Measurements from ENCODE around the gene DNASE2B.

DNA sequence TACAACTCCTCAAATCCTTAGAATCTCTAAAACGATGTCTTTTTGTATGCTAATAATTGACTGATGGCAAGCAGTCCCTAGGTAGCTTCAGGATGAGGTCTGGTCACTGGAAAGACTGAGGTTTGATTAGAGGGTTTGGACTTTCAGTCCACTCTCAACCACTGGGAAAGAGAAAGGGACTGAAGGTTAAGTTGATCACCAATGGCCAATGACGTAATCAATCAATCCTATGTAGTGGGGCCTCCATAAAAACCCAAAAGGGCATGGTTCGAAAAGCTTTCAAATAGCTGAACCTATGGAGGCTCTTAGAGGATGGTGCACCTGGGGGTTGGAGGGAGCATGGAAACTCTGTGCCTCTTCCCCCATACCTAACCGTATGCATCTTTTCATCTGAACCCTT, 39.6 kb upstream of the DNASE2B start:
- no peak for TF ChIP-seq POLR2A (IDR thresholded peaks at IDR 0.05)
- TF ChIP-seq, protein P1, sequence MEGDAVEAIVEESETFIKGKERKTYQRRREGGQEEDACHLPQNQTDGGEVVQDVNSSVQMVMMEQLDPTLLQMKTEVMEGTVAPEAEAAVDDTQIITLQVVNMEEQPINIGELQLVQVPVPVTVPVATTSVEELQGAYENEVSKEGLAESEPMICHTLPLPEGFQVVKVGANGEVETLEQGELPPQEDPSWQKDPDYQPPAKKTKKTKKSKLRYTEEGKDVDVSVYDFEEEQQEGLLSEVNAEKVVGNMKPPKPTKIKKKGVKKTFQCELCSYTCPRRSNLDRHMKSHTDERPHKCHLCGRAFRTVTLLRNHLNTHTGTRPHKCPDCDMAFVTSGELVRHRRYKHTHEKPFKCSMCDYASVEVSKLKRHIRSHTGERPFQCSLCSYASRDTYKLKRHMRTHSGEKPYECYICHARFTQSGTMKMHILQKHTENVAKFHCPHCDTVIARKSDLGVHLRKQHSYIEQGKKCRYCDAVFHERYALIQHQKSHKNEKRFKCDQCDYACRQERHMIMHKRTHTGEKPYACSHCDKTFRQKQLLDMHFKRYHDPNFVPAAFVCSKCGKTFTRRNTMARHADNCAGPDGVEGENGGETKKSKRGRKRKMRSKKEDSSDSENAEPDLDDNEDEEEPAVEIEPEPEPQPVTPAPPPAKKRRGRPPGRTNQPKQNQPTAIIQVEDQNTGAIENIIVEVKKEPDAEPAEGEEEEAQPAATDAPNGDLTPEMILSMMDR (IDR thresholded peaks at IDR 0.05): no peak

All from lower leg skin (tissue), 3 donors.